Gastrocnemius medialis (tissue), 4 donors: Measurements from ENCODE around the gene SS18.

ENCODE experiments used
- POLR2A ChIP-seq, 2 donors: fragments of 450-650 bp; IDR thresholded peaks; one replicate each; pipeline ENCODE4 v1.6.1; 2017; ENCODE audit warnings: antibody characterized with exemption in 2 of 2, mild to moderate bottlenecking in 2 of 2, moderate library complexity in 2 of 2
- TF ChIP-seq, protein P1 (sequence below), 5 experiments: fragments of 450-650 bp in 3 of 5; fragments of 200-600 bp in 2 of 5; sonication (generic) in 2 of 5; IDR thresholded peaks in 4 of 5; conservative IDR thresholded peaks in 1 of 5; 1 replicate in 4 of 5; 2 replicates in 1 of 5; pipeline ENCODE4 v1.5.1; 2016 to 2019; ENCODE audit warnings: antibody characterized with exemption in 5 of 5, mild to moderate bottlenecking in 3 of 5, moderate library complexity in 3 of 5

DNA sequence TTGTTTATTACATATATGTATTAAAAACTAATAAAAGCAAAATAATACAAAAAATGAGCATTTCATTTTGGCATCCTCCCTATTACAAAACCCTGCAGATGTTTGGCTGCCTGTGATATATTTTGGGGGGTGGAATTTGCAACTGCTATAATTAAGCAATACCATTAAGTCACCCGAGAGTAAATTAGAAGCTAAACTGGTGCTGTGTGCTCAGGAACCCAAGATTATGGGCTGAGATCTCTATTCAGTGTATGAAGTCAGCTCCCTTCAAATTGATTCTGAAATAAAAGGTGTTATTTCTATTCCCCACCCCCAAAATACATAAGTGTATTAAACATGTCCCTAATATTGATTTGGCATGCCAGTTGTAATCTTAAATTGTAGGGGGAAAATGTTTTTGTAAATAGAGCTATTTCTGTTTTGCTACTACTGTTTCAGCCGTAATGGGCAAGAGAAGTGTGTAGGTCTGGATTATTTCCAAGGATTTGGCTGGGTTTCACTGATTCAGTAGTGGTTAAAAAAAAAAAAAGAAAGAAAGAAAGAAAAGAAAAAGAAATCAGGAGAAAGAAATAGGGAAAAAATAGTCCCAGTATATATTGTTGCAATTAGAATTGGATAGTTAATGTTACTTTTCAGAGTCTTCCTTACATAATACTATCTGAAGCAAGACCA lies 110.9 kb downstream of the SS18 start:
- TF ChIP-seq, protein P1, sequence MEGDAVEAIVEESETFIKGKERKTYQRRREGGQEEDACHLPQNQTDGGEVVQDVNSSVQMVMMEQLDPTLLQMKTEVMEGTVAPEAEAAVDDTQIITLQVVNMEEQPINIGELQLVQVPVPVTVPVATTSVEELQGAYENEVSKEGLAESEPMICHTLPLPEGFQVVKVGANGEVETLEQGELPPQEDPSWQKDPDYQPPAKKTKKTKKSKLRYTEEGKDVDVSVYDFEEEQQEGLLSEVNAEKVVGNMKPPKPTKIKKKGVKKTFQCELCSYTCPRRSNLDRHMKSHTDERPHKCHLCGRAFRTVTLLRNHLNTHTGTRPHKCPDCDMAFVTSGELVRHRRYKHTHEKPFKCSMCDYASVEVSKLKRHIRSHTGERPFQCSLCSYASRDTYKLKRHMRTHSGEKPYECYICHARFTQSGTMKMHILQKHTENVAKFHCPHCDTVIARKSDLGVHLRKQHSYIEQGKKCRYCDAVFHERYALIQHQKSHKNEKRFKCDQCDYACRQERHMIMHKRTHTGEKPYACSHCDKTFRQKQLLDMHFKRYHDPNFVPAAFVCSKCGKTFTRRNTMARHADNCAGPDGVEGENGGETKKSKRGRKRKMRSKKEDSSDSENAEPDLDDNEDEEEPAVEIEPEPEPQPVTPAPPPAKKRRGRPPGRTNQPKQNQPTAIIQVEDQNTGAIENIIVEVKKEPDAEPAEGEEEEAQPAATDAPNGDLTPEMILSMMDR (IDR thresholded peaks at IDR 0.05 in 4 of 5, conservative IDR thresholded peaks at IDR 0.05 in 1 of 5), result no peak
- TF ChIP-seq POLR2A (IDR thresholded peaks at IDR 0.05), result no peak
